ENCODE results near the gene SORBS1.

The SORBS1 gene

GRCh38 chr10:95459446-95460045 lies 101.6 kb downstream of the SORBS1 start:
- no peak for DNase-seq (ENCODE audit: low spot score)

GRCh38 chr10:95458871-95459270 lies 102.3 kb downstream of the SORBS1 start:
- DNase-seq (ENCODE audit: low spot score) = no peak

- DNase-seq (ENCODE audit: low spot score) = no peak
These were observed 103.2 kb downstream of the SORBS1 start for GRCh38 chr10:95458014-95458413.

DNA sequence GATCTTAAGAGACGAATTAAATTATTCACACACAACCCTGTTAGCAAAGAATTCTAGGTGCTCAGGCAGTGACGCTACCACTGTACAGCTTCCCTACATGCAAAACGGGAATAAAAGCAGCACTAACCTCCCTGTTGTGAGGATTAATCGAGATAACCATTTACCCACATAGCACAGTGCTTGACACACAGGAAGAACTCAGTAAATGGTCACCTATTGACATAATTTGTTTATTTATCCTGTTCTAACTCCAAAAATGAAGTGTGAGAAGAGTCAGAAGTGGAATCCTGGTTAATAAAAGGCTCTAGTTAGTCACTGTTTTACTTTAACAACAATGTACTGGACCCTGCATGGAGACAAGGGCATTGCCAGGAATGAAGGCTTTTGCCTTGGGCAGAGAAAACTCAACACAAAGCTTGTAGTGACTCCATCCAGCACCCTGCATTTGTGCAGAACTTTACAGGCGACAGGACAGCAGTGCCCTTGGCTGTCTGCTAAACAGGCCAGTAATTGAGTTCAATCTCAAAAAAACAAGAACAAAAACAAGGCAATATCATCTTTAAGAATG lies 103.8 kb downstream of the SORBS1 start:
- DNase-seq (ENCODE audit: low spot score) = no peak

- no peak for DNase-seq (ENCODE audit: low spot score)
These were observed 104.7 kb downstream of the SORBS1 start for GRCh38 chr10:95456516-95456915.

DNA sequence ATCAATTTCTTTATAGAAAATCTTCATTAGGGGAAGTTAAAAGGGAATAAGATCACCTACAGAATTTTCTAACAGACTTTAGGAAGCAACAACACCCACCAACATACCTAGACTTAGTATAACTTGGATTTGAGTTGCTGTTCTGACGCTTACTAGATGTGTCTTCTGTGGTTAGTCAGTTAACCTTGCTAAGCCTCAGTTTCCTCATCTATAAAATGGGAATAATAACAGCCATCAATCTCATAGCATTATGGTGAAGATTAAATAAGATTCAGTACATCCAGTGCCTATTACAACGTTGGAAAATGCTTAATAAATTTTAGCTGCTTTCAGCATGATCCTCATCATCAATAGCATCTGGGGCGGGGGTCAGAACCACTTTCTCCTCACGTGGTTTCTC lies 106.2 kb downstream of the SORBS1 start:
- DNase-seq (ENCODE audit: low spot score) = no peak

DNA sequence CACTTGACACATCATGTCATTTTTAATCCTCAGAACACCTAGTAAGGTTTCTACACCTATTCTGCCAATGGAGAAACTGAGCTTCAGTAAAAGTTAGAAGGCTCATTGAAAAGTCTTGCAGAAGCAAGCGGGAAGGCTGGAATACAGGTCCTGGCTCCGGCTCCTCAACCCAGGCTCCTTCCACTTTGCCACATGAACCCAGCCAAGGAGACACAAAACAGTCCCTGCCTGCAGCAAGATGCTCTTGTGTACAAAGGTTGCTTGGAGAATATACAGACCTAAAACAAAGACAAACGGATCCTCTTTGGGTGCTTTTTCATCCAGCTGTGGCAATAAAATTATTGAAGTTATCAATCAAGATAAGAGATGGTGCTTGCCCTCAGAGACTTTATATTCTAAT lies 106.8 kb downstream of the SORBS1 start:
- DNase-seq (ENCODE audit: low spot score) = no peak

- DNase-seq (ENCODE audit: low spot score) = no peak
These were observed 109.3 kb downstream of the SORBS1 start for GRCh38 chr10:95451568-95452524.

DNA sequence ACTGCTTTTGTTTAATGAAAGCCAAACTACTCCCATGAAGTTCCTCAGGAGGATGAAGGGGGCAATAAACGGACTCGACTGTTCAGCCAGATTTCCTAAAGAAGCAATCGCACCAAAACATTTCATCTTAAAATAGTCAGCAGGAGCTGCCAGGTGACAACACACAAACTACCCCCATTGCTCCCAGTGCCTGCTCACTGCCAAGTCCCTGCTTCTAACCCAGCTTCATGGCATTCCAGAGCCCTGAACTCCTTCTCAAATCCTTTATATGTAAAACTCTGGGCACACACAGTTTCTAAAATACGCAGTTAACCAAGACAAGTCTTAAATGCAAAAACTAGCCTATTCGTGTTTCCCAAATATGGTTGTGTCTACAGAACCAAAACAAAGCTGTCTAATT lies 110.0 kb downstream of the SORBS1 start:
- no peak for DNase-seq (ENCODE audit: low spot score)

DNA sequence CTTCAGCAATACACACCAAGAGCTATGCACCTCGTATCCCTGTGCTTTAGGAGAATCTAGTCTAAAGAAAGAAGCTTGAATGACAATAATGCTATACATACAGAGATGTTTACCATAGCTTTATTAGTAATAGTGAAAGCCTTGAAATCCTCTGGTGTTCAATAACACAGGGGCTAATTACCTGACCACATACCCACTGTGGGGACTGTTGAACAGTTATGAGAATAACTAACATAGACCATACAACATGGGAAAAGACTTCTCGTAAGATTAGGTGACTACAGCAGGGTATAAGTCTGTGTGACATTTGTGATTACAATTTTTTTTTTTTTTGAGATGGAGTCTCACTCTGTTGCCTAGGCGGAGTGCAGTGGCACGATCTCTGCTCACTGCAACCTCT lies 111.0 kb downstream of the SORBS1 start:
- no peak for DNase-seq (ENCODE audit: low spot score)

DNA sequence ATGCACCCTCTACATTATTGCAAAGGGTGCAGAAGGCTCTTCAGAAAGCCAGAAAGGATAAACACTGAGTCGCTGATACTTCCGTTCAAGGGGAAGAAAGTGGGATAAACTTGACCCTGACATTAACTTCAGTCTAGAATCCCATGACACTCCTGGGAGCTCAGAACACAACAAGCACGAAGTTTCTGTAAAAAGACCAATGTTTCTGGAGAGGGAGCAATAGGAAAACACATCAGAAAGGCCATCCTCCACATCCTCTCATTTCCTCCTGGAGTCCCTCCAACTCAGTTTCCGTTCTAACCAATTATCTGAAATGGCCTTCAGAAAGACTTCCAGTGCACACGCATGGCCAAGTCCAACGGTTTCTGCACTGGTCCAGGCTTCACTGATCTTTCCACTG lies 113.5 kb downstream of the SORBS1 start:
- DNase-seq (ENCODE audit: low spot score) = no peak

- peak; percentile 35 for DNase-seq (ENCODE audit: low spot score)
These were observed 115.2 kb downstream of the SORBS1 start for GRCh38 chr10:95445837-95446486.

- no peak for DNase-seq (ENCODE audit: low spot score)
These were observed 115.8 kb downstream of the SORBS1 start for GRCh38 chr10:95445223-95445836.

- DNase-seq (ENCODE audit: low spot score) = no peak
These were observed 116.4 kb downstream of the SORBS1 start for GRCh38 chr10:95444792-95445191.

- no peak for DNase-seq (ENCODE audit: low spot score)
These were observed 117.5 kb downstream of the SORBS1 start for GRCh38 chr10:95443636-95444035.

DNA sequence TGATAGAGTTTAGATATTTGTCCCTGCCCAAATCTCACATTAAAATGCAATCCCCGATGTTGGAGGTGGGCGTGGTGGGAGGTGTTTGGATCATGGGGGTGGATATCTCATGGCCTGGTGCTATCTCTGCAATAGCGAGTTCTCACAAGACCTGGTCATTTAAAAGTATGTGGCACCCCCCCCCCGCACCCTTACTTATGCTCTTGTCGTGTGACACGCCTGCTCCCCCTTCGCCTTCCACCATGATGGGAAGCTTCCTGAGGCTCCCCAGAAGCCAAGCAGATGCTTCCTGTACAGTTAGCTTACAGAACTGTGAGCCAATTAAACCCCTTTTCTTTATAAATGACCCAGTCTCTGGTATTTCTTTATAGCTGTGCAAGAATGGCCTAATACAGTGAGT lies 118.8 kb downstream of the SORBS1 start:
- DNase-seq (ENCODE audit: low spot score) = no peak

DNA sequence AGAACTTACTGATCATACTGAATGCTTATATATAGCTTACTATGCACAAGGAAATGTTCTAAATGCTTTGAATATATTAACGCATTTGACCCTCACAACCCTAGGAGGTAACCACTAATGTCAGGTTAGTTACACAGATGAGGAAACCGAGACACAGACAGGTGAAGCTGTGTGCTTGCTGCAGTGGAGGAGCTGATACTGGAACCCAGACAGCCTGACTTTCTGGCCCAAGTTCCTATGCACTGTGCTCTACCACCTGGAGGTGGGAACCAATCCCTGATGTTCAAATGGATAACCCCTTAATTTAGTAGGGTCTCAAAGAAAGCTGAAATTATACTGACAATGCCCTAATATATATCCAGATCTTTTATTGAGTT lies 119.6 kb downstream of the SORBS1 start:
- DNase-seq (ENCODE audit: low spot score) = no peak

DNA sequence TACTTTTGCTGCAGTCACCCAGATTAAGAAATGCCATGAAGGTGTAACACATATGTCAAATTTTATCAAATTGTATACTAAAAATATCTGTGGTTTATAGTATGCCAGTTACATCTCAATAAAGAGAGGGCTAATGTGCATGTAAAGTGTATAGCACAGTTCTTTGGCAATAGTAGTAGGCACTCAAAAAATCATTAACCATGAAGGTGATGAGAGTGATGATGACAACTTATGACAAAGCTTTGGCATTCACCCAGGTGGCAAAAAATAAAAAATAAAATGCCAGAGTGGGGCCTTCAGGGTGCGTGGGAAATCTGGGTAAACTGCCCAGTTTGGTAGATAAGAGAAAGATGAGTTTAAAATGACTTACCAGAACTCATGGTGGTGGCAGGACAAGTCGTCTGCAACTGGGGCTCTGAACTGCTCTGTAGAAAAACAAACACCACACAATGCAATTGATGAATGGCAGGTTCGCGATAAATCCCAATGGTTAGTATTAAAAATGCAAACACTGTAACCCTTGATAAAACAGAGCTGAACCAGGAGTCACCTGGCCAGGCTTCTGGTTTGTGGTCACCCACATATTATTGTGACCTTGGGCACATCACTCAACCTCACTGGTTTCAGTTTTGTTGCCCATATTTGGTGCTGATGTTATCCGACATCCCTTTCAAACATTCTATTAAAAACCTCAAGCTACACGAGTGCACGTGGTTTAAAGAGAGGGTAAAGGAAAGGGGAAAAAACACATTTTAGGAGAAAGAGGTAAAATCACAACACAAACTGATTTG lies 120.2 kb downstream of the SORBS1 start:
- no peak for DNase-seq (ENCODE audit: low spot score)

- no peak for DNase-seq (ENCODE audit: low spot score)
These were observed 121.0 kb downstream of the SORBS1 start for GRCh38 chr10:95440038-95440725.

- DNase-seq (ENCODE audit: low spot score) = no peak
These were observed 122.4 kb downstream of the SORBS1 start for GRCh38 chr10:95438781-95439180.

- DNase-seq (ENCODE audit: low spot score) = no peak
These were observed 123.5 kb downstream of the SORBS1 start for GRCh38 chr10:95437669-95438068.
